GM23338 (cell line): ENCODE measurements around the gene CT47C1. TPM values are rescaled to one million over a fixed set of nuclear protein-coding genes. Genes with fewer than 3 reads are reported as not detected.
"Not testable (repeated sequence)": the region's sequence is repeated elsewhere in the genome, so short reads cannot be mapped to it uniquely, and the experiment has no call there.

Experiments used
- ATAC-seq: fragments of 200-7000 bp; cut with Tn5 transposase; 3 replicates; pipeline ENCODE4 v1.9.1; 2020
- DNase-seq: peaks from one replicate; pipeline ENCODE4 v3.0.0-alpha.2; 2015; ENCODE audit warnings: low spot score
- H2AFZ ChIP-seq: fragments of 200-600 bp; sonication (generic); 2 replicates; pipeline ENCODE4 v1.8.0; 2016; ENCODE audit warnings: antibody characterized with exemption, mild to moderate bottlenecking, moderate library complexity
- H3F3A ChIP-seq: fragments of 200-600 bp; sonication (generic); replicated peaks from 2 replicates; pipeline ENCODE4 v1.8.0; 2017; ENCODE audit warnings: antibody characterized with exemption, mixed run types, low read depth
- H3K27ac ChIP-seq: fragments of 200-600 bp; sonication (generic); 2 replicates; pipeline ENCODE4 v1.6.1; 2016; ENCODE audit warnings: low read depth
- H3K27me3 ChIP-seq: fragments of 200-600 bp; sonication (generic); 2 replicates; pipeline ENCODE4 v1.8.0; 2016; ENCODE audit warnings: mild to moderate bottlenecking, mixed run types, moderate library complexity; ENCODE audit not compliant: insufficient read depth
- H3K36me3 ChIP-seq: fragments of 200-600 bp; sonication (generic); 2 replicates; pipeline ENCODE4 v1.8.0; 2016; ENCODE audit warnings: mild to moderate bottlenecking; ENCODE audit not compliant: insufficient read depth
- H3K4me1 ChIP-seq: fragments of 200-600 bp; sonication (generic); 2 replicates; pipeline ENCODE4 v1.8.0; 2016; ENCODE audit warnings: mild to moderate bottlenecking, moderate library complexity; ENCODE audit not compliant: insufficient read depth
- H3K4me2 ChIP-seq: fragments of 200-600 bp; sonication (generic); 2 replicates; pipeline ENCODE4 v1.7.1; 2017; ENCODE audit warnings: mixed run types
- H3K4me3 ChIP-seq: fragments of 200-600 bp; sonication (generic); 2 replicates; pipeline ENCODE4 v1.6.1; 2016; ENCODE audit warnings: mixed run types
- H3K79me2 ChIP-seq: fragments of 200-600 bp; sonication (generic); replicated peaks from 2 replicates; pipeline ENCODE4 v1.8.0; 2017; ENCODE audit warnings: mild to moderate bottlenecking; ENCODE audit not compliant: insufficient read depth
- H3K9me2 ChIP-seq: fragments of 200-600 bp; sonication (generic); 2 replicates; pipeline ENCODE4 v1.8.0; 2017; ENCODE audit not compliant: insufficient read depth
- H4K20me1 ChIP-seq: fragments of 200-600 bp; sonication (generic); replicated peaks from 2 replicates; pipeline ENCODE4 v1.8.0; 2017; ENCODE audit warnings: mild to moderate bottlenecking; ENCODE audit not compliant: insufficient read depth
- H3K27ac Mint-ChIP-seq: 2 replicates; pipeline ENCODE4 v1.8.0; 2020; ENCODE audit warnings: inconsistent platforms, mild to moderate bottlenecking, moderate library complexity, mixed read lengths
- H3K27me3 Mint-ChIP-seq: 3 replicates; pipeline ENCODE4 v1.8.0; 2022; ENCODE audit warnings: low read depth, mild to moderate bottlenecking, moderate library complexity, mixed read lengths, inconsistent platforms; ENCODE audit not compliant: insufficient read depth, poor library complexity
- H3K36me3 Mint-ChIP-seq: 3 replicates; pipeline ENCODE4 v1.8.0; 2021; ENCODE audit warnings: low read depth, mild to moderate bottlenecking, inconsistent platforms, moderate library complexity, mixed read lengths
- H3K4me1 Mint-ChIP-seq: 3 replicates; pipeline ENCODE4 v1.8.0; 2020; ENCODE audit warnings: mild to moderate bottlenecking, inconsistent platforms, mixed read lengths
- H3K4me3 Mint-ChIP-seq: 3 replicates; pipeline ENCODE4 v1.8.0; 2021; ENCODE audit warnings: moderate library complexity, mild to moderate bottlenecking, inconsistent platforms, mixed read lengths
- H3K9me3 Mint-ChIP-seq: 3 replicates; pipeline ENCODE4 v1.8.0; 2020; ENCODE audit warnings: moderate library complexity, mild to moderate bottlenecking, inconsistent platforms, mixed read lengths
- ETS1 ChIP-seq: IDR thresholded peaks from 2 replicates; pipeline ENCODE4 v1.6.1; 2016; ENCODE audit warnings: antibody characterized with exemption
- EZH2 ChIP-seq: fragments of 200-600 bp; sonication (generic); IDR thresholded peaks from one replicate; pipeline ENCODE4 v1.8.0; 2017; ENCODE audit warnings: antibody characterized with exemption, mild to moderate bottlenecking, low read depth; ENCODE audit not compliant: unreplicated experiment
- EZH2phosphoT487 ChIP-seq: fragments of 200-600 bp; sonication (generic); IDR thresholded peaks from one replicate; pipeline ENCODE4 v1.8.1; 2018; ENCODE audit warnings: antibody characterized with exemption; ENCODE audit not compliant: unreplicated experiment
- POLR2AphosphoS5 ChIP-seq: IDR thresholded peaks from 2 replicates; pipeline ENCODE4 v1.6.1; 2016; ENCODE audit warnings: antibody characterized with exemption, low read depth
- ZNF331 ChIP-seq: fragments of 250-450 bp; sonication (Bioruptor Pico); IDR thresholded peaks from 2 replicates; pipeline ENCODE4 v1.5.0; 2020; ENCODE audit warnings: low read depth, mild to moderate bottlenecking, moderate library complexity
- ZNF462 ChIP-seq: fragments of 250-450 bp; sonication (Bioruptor Pico); IDR thresholded peaks from 2 replicates; pipeline ENCODE4 v1.5.0; 2020; ENCODE audit warnings: mild to moderate bottlenecking, moderate library complexity
- polyA plus RNA-seq: library from polyadenylated mRNA; unstranded; fragments of >200 nt; fragmentation: Nextera tagmentation; extraction: Ambion mirVana; gene quantifications from 2 replicates; pipeline ENCODE4 v1.2.1, GENCODE V29; 2016
- total RNA-seq: library from RNA; depleted of rRNA; stranded (reverse); fragments of >200 nt; shearing (Covaris generic); gene quantifications from 2 replicates; pipeline ENCODE4 v1.2.3, GENCODE V29; 2014

Gene CT47C1
- total and polyA plus RNA-seq, 2 experiments from 2014 or later: not detected

- not testable (repeated sequence) for H3F3A ChIP-seq, H4K20me1 ChIP-seq, H3K4me3 ChIP-seq, H3K27ac Mint-ChIP-seq, H3K36me3 Mint-ChIP-seq, H3K4me2 ChIP-seq, H3K27me3 ChIP-seq, DNase-seq, H3K9me2 ChIP-seq, ATAC-seq, H3K4me3 Mint-ChIP-seq, H3K79me2 ChIP-seq, H3K27ac ChIP-seq, H3K36me3 ChIP-seq, H3K4me1 Mint-ChIP-seq, H2AFZ ChIP-seq, H3K9me3 Mint-ChIP-seq, H3K4me1 ChIP-seq, H3K27me3 Mint-ChIP-seq
These were observed 46.4 kb upstream of the CT47C1 start for GRCh38 chrX:119026344-119026743.

GRCh38 chrX:119027960-119028732 lies 44.6 kb upstream of the CT47C1 start:
- H3K4me1 ChIP-seq, H3K36me3 Mint-ChIP-seq, H3K4me2 ChIP-seq, H3F3A ChIP-seq, H3K36me3 ChIP-seq, DNase-seq, H3K4me3 Mint-ChIP-seq, H3K27me3 ChIP-seq, H3K4me1 Mint-ChIP-seq, H4K20me1 ChIP-seq, H3K4me3 ChIP-seq, H3K27ac ChIP-seq, H3K27me3 Mint-ChIP-seq, H2AFZ ChIP-seq, ATAC-seq, H3K79me2 ChIP-seq, H3K9me2 ChIP-seq, H3K27ac Mint-ChIP-seq: not testable (repeated sequence)
- H3K9me3 Mint-ChIP-seq: peaks cover 14% of the 10 kb centered on the region

GRCh38 chrX:119028733-119029330 lies 44.0 kb upstream of the CT47C1 start:
- DNase-seq: no peak
- no peak for ATAC-seq
- Mint-ChIP-seq H3K27ac (no peak overlapping the region), H3K4me3 (no peak overlapping the region), H3K4me1 (no peaks in the 10 kb centered on the region), H3K27me3 (peaks cover 2% of the 10 kb centered on the region), H3K36me3 (peaks cover 3% of the 10 kb centered on the region; the same call in 1 of the 3 replicates), H3K9me3 (peaks cover 21% of the 10 kb centered on the region)
- TF ChIP-seq POLR2AphosphoS5: no peak
- no peak for TF ChIP-seq EZH2phosphoT487
- TF ChIP-seq ETS1: no peak
- no peak for TF ChIP-seq EZH2
- no peak for TF ChIP-seq ZNF462 (CRISPR knock-in tag)
- TF ChIP-seq ZNF331 (CRISPR knock-in tag): no peak
- H3K4me1 ChIP-seq: no peaks in the 10 kb centered on the region
- H2AFZ ChIP-seq: no peak overlapping the region
- no peak overlapping the region for H3K4me3 ChIP-seq
- H3K27ac ChIP-seq: no peak overlapping the region
- H3K27me3 ChIP-seq: no peaks in the 10 kb centered on the region
- no peaks in the 10 kb centered on the region for H4K20me1 ChIP-seq
- no peaks in the 10 kb centered on the region for H3K9me2 ChIP-seq
- no peak overlapping the region for H3K4me2 ChIP-seq
- H3K36me3 ChIP-seq: no peaks in the 10 kb centered on the region
- H3K79me2 ChIP-seq: no peaks in the 10 kb centered on the region
- H3F3A ChIP-seq: no peaks in the 10 kb centered on the region
